Motor neuron (in vitro differentiated cells): ENCODE results near the gene KRTAP5-7. TPM values are rescaled to one million over a fixed set of nuclear protein-coding genes. Genes with fewer than 3 reads are reported as not detected.

Experiments used
- ATAC-seq, 8 experiments: fragments of 200-7000 bp; cut with Tn5 transposase; replicated peaks in 6 of 8; 2 replicates each; pipeline ENCODE4 v1.8.0; 2021; ENCODE audit warnings: mild to moderate bottlenecking in 8 of 8, moderate library complexity in 8 of 8
- H3K27ac ChIP-seq, 2 donors: fragments of 250-450 bp; sonication (Bioruptor Pico); 2 replicates each; pipeline ENCODE4 v1.9.0; 2021; ENCODE audit warnings: antibody characterized with exemption in 2 of 2, mild to moderate bottlenecking in 2 of 2, moderate library complexity in 1 of 2
- H3K4me1 ChIP-seq, 2 donors: fragments of 250-450 bp; sonication (Bioruptor Pico); replicated peaks in 1 of 2; 2 replicates each; pipeline ENCODE4 v1.6.1; 2021; ENCODE audit warnings: antibody characterized with exemption in 2 of 2, mild to moderate bottlenecking in 2 of 2, moderate library complexity in 1 of 2
- H3K4me3 ChIP-seq, 5 donors: fragments of 250-450 bp; sonication (Bioruptor Pico); 2 replicates each; pipeline ENCODE4 v1.9.0; 2021; ENCODE audit warnings: antibody characterized with exemption in 5 of 5, mild to moderate bottlenecking in 5 of 5, moderate library complexity in 4 of 5
- WGBS, 10 experiments: fragments of 450-650 bp; shearing (Covaris generic); methylation state at CpG; one replicate each; pipeline ENCODE4 v1.0.0; 2022; 5-methylcytosine and 5-hydroxymethylcytosine counted together
- in situ Hi-C, 9 experiments: fragments of 400-800 bp; cut with MboI; loops; one replicate each; pipeline ENCODE4 v1.15.0; 2021; ENCODE audit warnings: low sequenced_read_pairs in 9 of 9, low pct_unique_long_range_greater_than_20kb in 2 of 9; ENCODE audit not compliant: unreplicated experiment in 9 of 9
- total RNA-seq, 8 experiments: library from RNA; unstranded; fragments of 300-600 nt; gene quantifications; 2 replicates each; pipeline versions ENCODE4 v1.2.3 to v1.2.4, GENCODE V29; 2022

KRTAP5-7 gene
- total RNA-seq, 8 experiments from 2014 or later = 0.21 to 0.91 (median 0.27) TPM; not detected in 1

GRCh38 chr11:71501071-71501985 is 25.7 kb upstream of the KRTAP5-7 start:
- H3K27ac ChIP-seq = no peak overlapping the region
- in situ Hi-C loops = no loop called here
- 84 to 100% (median 95%) methylated on average over 3 to 9 of the region's 30 CpGs; no CpG with 5 or more reads in 3 of the 10 experiments for WGBS, 10 experiments
- no peak overlapping the region for H3K4me3 ChIP-seq
- peaks cover 0 to 4% of the 10 kb centered on the region in 2 donors for H3K4me1 ChIP-seq
- no peak for ATAC-seq

GRCh38 chr11:71502026-71502425 is 25.0 kb upstream of the KRTAP5-7 start:
- Histone ChIP-seq H3K4me1 (peaks cover 0 to 4% of the 10 kb centered on the region in 2 donors), H3K27ac (no peak overlapping the region), H3K4me3 (no peak overlapping the region)
- in situ Hi-C loops = no loop called here
- ATAC-seq = no peak
- WGBS, 10 experiments = 80 to 100% (median 98%) methylated on average over 1 to 6 of the region's 10 CpGs; no CpG with 5 or more reads in 6 of the 10 experiments

GRCh38 chr11:71502871-71503435 is 24.1 kb upstream of the KRTAP5-7 start:
- no peak overlapping the region for H3K27ac ChIP-seq
- in situ Hi-C loops = no loop called here
- peaks cover 0 to 4% of the 10 kb centered on the region in 2 donors for H3K4me1 ChIP-seq
- no peak for ATAC-seq
- H3K4me3 ChIP-seq = no peak overlapping the region
- WGBS, 10 experiments = 88 to 100% (median 90%) methylated on average over 1 to 5 of the region's 15 CpGs; no CpG with 5 or more reads in 6 of the 10 experiments

GRCh38 chr11:71504531-71504930 is 22.5 kb upstream of the KRTAP5-7 start:
- Histone ChIP-seq H3K4me3 (no peak overlapping the region), H3K4me1 (peaks cover 0 to 4% of the 10 kb centered on the region in 2 donors), H3K27ac (no peak overlapping the region)
- ATAC-seq = peak in 2 of 8 experiments; percentile 14 to 28
- in situ Hi-C loops = no loop called here
- WGBS, 10 experiments = 23 to 92% (median 56%) methylated on average over 2 to 8 of the region's 10 CpGs; no CpG with 5 or more reads in 5 of the 10 experiments

GRCh38 chr11:71505001-71505400 is 22.1 kb upstream of the KRTAP5-7 start:
- in situ Hi-C loops = no loop called here
- WGBS, 10 experiments = 40 to 100% (median 78%) methylated on average over 1 to 2 of the region's 2 CpGs
- H3K27ac ChIP-seq = no peak overlapping the region
- H3K4me1 ChIP-seq = peaks cover 0 to 4% of the 10 kb centered on the region in 2 donors
- no peak for ATAC-seq
- no peak overlapping the region for H3K4me3 ChIP-seq

- in situ Hi-C loops = no loop called here
- Histone ChIP-seq H3K27ac (no peak overlapping the region), H3K4me3 (no peak overlapping the region), H3K4me1 (peaks cover 0 to 4% of the 10 kb centered on the region in 2 donors)
- WGBS, 10 experiments = 40 to 100% (median 79%) methylated on average over 1 to 5 of the region's 9 CpGs; no CpG with 5 or more reads in 5 of the 10 experiments
- no peak for ATAC-seq
Measured at GRCh38 chr11:71505781-71506180, 21.3 kb upstream of the KRTAP5-7 start.

GRCh38 chr11:71507102-71507501 is 20.0 kb upstream of the KRTAP5-7 start:
- H3K27ac ChIP-seq = no peak overlapping the region
- peaks cover 0 to 4% of the 10 kb centered on the region in 2 donors for H3K4me1 ChIP-seq
- 80 to 100% (median 100%) methylated on average over 1 to 5 of the region's 5 CpGs; no CpG with 5 or more reads in 2 of the 10 experiments for WGBS, 10 experiments
- in situ Hi-C loops = no loop called here
- H3K4me3 ChIP-seq = no peak overlapping the region
- no peak for ATAC-seq

GRCh38 chr11:71518506-71519471 is 8.3 kb upstream of the KRTAP5-7 start:
- H3K4me1 ChIP-seq = no peaks in the 10 kb centered on the region
- no peak overlapping the region for H3K4me3 ChIP-seq
- WGBS, 10 experiments = 90 to 100% (median 96%) methylated on average over 1 to 10 of the region's 55 CpGs; no CpG with 5 or more reads in 6 of the 10 experiments
- ATAC-seq = no peak
- no peak overlapping the region for H3K27ac ChIP-seq
- in situ Hi-C loops = no loop called here

GRCh38 chr11:71519546-71519945 is 7.5 kb upstream of the KRTAP5-7 start:
- H3K4me1 ChIP-seq = no peaks in the 10 kb centered on the region
- ATAC-seq = no peak
- no peak overlapping the region for H3K27ac ChIP-seq
- H3K4me3 ChIP-seq = no peak overlapping the region
- in situ Hi-C loops = no loop called here
- WGBS, 10 experiments = 50 to 91% (median 82%) methylated on average over 2 to 6 of the region's 10 CpGs; no CpG with 5 or more reads in 3 of the 10 experiments

- in situ Hi-C loops = no loop called here
- Histone ChIP-seq H3K4me1 (no peaks in the 10 kb centered on the region), H3K4me3 (no peak overlapping the region), H3K27ac (no peak overlapping the region)
- WGBS, 10 experiments = 0 to 100% (median 57%) methylated on average over 1 to 3 of the region's 3 CpGs; no CpG with 5 or more reads in 1 of the 10 experiments
- no peak for ATAC-seq
Measured at GRCh38 chr11:71525188-71525937, 1.7 kb upstream of the KRTAP5-7 start.

GRCh38 chr11:71525938-71526495 is 1.1 kb upstream of the KRTAP5-7 start:
- no peak overlapping the region for H3K4me3 ChIP-seq
- in situ Hi-C loops = no loop called here
- H3K27ac ChIP-seq = no peak overlapping the region
- no peak for ATAC-seq
- WGBS, 10 experiments = 17 to 43% (median 25%) methylated on average over 1 of the region's 2 CpGs; no CpG with 5 or more reads in 5 of the 10 experiments
- no peaks in the 10 kb centered on the region for H3K4me1 ChIP-seq
